Esophagus mucosa (tissue), 1 donor: ENCODE data around the gene BCL2L11. TPM values are rescaled to one million over a fixed set of nuclear protein-coding genes. Genes with fewer than 3 reads are reported as not detected.

Source experiments
- ATAC-seq: fragments of 200-7000 bp; cut with Tn5 transposase; one replicate; pipeline ENCODE4 v1.9.1; 2020
- total RNA-seq: library from RNA; stranded (reverse); gene quantifications from one replicate; pipeline ENCODE4 v1.2.4, GENCODE V29; 2023
- donor health status: DM: yes; HTN: yes; CAD: no.

BCL2L11 gene
- total RNA-seq, 1 donor from 2014 or later: 16.6 TPM

DNA sequence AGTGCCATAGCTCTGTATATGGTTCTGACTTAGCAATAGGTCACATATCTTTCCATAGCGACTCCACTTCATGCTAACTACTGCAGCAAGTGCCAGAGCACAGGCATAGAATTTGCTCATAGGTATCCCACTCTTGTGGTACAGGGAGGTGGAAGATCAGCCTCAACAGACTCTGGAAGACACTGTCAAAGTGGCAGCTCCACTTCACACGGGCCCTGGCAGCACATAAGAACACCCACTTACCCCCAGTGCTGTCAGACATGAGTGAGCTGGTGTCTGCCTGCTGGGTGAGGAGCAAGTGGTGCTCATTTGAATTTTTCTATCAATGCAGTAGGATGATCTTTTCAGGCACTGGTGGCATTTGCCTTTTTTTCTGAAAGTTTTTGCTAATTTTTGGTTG is 48.6 kb downstream of the BCL2L11 start:
- ATAC-seq: peak; percentile 4

DNA sequence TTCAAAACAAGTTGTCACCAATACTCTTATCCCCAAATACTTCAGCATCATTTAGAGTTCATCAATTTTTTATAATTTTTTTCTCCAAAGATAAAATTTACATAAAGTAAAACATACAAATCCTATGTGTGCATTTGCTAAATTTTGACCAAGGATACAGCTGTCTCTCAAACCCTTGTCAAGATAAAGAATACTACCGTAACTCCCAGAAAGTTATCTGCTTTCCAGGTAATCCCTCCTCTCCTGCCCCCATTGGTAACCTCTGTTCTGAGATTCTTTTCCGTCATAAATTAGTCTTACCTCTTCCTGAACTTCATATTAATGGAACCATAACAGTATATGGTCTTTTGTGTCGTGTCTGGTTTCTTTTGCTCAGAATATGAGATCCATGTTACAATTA is 49.2 kb downstream of the BCL2L11 start:
- no peak for ATAC-seq

DNA sequence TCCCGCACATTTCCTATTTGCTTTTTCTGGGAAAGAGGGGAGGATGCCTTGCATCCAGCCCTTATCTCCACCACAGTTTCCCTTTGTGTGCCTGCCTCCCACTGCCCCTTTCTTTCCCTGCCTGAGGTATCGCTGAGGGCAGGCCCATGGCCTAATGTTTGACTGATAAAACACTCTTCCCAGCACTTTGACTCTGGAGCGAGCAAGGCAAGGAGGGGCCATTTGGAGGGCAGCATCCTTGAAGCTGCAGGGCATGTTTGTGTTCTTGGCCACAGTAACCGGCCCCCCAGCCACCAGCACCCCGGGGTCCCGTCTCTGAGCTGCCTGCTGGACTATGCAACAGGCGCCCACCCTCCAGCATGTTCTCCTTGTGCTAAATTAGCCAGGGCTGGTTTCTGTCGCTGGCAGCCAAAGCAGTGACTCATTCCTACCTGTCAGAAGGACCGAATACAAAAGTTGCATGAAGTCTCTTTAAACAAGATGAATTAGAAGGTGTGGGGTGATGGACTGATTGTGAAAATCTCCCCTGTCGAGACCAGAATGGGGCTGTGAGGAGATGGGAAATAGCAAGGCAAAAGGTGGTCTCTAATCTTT is 50.7 kb downstream of the BCL2L11 start:
- peak; percentile 30 for ATAC-seq

DNA sequence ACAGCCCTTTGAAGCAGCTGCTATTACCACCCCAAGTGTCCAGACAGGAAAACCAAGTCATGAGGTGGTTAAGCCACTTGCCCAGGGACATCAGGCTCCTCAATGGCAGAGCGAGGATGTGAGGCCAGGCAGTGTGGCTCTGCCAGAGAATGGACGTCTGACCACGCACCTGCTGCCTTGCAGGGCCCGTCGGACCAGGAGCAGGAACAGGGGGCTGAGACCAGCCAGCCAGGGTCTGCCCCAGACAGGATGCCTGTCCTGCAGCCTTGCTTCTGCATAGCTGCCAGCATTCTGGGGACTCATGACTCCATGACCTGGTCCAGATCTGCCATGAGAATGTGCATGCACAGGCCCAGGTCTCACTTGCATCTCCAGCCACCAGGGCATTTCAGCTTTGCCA is 52.0 kb downstream of the BCL2L11 start:
- no peak for ATAC-seq

DNA sequence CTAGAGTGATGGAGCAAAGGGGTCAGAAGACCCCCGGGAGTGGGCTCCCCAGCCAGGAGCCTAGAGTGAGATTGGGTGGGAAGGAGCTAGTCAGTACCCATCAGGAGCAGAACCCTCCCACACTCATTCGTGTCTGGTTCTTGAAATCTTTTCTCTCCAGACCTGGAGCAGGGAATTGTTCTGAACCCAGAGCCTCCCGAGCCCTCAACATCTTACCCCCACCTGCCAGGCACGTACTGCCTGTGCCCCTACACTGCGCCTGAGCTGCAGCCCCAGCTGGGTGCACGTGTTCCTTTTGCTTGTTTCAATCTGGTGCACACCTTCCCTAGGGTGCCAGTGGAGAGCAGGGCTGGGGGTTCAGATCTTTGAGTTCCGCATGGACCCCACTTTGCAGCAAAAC is 52.6 kb downstream of the BCL2L11 start:
- ATAC-seq: no peak

DNA sequence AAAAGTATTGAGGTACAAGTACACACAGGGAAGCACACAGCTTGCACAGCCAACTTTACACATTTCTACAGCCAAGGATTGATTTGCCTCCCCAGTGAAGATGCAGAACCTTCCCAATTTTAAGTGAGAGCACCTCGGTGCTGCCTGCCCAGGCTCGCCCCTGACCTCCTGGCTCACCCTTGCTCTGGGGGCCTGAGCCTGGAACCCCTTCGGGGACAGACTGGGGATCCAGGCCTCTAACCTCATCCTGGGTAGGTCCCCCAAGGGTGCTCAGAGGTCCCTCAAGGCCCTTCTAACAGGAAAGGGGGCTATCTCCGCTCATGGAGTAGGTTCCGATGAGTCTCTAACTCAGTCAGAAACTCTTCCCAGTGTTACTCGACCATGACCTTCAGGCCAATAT is 53.1 kb downstream of the BCL2L11 start:
- no peak for ATAC-seq

DNA sequence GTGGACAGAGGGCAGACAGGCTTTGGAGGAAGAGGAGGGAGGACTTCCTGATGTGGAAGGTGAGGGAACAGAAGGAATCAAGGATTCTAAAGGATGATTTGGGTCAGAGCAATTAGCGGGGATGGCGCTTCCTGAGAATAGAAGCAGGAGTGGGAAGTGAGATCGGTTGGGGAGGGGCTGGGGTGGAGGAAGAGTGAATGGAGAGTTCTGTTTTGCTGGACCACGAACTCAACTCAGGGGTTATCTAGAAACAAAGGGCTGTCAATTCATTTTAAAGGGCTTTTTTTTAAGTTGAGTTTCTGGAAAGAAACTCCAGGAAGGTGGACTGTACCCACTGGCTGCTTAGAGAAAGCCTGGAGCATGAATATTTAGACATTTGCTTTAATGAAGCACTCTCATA is 54.9 kb downstream of the BCL2L11 start:
- no peak for ATAC-seq

DNA sequence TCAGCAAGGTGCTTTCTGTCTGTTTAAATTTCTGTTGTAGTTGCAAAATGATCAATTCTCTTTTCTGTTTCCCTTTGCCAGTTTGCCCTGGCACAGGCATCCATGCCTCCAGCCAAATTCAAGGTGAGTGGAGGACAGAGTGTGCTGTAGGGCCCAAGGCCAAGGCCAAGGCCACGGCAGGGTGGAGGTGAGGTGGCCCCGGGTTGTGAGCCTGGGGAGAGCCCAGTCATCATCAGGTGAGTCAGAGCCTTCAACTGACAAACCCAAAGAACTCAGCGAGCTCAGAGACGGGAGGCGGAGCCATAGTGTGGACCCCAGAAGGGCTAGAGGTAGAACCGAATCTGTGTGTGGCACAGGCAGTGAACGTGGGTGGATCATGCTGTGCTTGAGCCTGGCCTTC is 55.7 kb downstream of the BCL2L11 start:
- peak; percentile 63 for ATAC-seq

DNA sequence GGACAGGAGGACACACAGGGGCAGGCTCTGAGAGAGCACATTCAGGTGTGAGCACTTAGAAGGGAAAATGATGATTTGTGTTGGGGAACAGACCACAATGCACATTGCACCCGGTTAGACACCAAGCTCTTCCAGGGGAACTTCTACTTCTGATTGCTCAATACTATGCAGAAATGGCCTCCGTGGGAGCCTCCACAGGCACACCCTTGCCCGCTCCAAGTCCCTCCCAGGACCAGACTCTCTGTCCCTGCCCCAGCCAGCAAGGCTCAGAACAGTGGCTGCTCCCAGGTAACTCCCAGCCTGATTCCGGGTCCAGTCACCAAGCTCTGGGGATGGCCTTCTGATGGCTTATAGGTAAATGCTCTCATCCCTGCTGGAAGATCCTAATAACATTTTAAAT is 56.2 kb downstream of the BCL2L11 start:
- peak; percentile 46 for ATAC-seq

DNA sequence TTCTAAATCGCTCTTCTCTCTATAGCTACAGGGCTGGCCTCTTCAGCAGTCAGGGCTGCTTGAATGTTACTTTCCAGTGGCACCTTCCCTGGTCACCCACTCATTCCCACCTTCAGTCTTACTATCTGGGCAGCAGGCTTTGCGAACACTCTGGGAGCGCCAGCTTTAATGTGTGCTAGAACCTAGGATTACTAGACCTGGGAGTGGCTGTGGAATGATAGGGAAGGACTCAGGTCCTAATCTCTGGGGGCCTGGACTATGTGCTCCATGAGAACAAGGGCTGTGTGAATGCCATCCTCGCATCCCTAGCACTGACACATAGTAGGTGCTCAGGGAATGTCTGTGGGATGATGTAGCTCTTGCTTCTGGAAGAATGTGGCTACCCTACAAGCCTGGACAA is 57.6 kb downstream of the BCL2L11 start:
- no peak for ATAC-seq

DNA sequence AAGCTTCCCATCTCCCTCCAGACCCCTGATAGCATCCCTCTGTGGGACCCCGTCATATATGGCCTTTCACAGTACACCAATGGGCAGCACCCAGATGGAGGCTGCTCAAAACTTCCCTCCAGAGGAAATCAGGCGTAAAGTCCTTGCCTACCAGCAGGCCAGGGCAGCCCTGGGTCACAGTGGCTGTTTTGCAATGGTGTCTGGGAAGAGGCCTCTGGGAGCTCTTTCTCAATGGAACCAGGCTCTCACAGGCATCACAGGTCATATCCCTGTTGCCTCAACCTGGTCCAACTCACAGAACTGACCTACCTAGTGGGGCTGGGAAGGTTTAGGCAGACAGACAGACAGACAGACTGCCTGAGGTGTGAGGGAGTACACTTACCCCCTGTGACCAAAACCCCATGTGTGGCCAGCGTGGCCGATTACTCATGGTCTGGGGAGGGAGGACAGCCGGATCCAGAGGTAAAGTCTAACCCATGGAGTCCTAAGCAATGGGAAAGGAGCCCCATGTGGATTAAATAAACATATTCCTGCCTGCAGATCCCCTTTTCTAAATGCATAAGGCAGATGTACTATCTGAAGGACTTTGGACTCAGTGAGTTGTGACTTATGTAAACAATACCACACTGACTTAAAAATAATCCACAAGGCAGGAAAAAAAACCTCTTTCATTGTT is 58.2 kb downstream of the BCL2L11 start:
- ATAC-seq: no peak

DNA sequence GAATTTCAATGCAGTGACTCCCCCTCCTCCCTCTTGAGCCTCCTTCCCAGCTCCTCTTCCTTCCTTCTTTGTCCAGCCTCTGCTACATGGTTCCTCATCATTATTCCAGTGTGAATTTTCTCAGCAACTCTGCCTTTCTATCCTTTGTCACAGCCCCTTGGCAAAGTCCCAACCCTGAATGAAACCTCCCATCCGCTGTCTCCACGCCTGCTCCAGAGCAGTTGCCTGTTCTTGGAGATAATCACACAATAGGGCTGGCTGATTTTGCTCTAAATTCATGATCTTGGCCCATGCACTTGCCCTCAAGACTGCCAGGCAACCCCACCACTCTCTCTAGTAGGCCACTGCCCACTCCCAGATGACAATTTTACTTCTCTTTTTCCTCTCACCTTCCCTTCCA is 61.4 kb downstream of the BCL2L11 start:
- no peak for ATAC-seq

DNA sequence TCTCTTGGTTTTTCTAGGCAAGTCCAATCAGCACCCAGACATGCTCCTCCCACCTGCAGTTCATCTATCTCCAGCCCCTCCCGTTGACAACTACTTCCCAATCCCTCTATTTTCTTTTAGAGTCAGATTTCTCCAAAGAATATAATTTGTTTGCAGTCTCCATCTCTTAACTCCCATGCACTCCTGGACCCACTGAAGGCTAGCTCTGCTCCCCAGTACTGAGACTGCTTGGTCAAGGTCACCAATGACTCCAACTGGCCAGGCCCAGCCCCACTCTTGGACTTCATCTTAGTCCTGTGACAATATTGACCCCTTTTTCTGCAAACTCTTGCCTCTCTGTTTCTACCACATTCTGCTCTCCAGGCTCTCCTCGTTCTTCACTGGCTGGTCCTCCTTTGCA is 62.0 kb downstream of the BCL2L11 start:
- ATAC-seq: no peak

DNA sequence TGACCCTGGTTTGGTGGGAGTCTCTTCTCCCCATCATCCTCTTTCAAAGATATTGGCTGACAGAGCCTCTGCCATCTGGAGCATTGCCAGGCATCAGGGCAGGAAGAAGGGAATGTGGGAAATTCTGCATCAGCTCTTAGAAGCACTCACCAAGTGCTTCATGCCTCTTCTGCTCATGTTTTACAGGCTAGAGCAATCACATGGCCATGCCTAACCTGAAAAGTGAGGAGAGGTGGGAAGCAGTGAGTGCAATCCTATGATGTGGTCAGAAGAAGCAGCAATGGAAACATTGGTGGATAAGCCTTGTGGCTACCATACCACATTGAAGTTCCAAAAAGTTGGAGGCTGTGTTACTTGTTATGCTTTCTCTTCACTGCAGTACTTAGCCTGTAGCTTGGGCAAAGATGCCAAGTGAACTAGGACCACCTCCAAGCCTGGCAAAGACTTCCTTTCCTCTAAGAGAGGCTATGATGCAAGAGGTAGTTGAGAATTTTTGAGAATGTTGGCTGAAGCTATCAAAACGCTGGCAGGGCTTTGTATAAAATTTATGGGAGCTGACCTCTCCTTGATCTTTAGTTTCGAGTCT is 64.1 kb downstream of the BCL2L11 start:
- ATAC-seq: no peak

DNA sequence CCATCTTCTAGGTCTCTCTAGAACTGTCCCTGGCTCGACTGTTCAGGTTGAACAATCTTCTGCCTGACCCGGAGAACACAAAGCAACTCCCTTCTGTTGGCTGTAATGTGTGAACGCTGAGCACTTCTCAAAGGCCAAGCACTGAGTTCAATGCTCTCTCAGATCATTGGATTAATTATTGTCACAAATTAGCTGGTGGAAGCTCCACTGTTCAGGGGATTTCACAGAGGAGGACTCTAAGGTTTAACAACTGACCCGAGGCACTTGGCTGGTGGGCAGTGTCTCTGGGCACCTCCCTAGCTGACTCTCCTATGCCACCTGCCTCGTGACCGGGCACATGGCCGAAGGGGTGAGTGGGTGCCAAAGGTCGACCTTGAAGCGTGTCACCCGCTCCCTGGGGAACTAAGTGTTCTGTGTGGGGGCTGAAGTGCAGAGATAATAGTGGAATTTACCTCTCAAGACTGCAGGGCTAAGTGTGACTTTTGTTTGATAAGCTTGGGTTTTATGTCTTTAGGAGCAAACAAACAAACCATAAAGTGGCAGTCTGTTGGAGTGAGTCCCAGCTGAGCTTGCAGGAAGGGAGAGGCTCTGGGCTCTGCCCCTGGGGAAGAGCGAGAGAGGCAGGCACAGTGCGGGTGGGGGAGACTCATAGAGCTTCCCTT is 64.8 kb downstream of the BCL2L11 start:
- no peak for ATAC-seq

DNA sequence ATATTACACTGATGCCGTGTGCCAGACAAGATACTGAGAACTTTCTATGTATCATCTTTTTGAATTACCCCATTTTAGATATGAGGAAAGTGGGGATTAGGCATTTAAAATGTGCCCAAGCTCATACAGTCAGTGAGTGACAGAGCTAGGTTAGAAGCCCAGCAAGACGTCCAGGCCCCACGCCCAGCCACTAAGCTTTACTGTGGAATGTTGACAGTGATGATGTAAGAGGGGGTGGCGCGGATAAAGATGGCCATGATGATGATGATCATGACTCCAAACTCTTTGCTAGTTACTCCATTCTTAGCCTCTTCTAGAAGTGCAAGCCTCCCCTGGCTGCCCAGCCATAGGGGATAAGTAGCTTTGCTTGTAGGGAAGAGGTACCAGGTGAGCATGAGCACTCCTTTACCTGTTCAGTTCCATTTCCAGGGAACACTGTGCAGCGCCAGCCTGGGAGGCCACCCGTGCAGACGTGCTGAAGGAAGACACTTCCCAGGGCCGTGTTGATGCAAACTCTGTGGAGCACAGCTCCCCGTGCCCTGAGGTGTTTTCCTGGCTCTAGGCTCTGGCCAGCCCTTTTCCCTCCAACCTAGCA is 65.5 kb downstream of the BCL2L11 start:
- ATAC-seq: peak; percentile 54

DNA sequence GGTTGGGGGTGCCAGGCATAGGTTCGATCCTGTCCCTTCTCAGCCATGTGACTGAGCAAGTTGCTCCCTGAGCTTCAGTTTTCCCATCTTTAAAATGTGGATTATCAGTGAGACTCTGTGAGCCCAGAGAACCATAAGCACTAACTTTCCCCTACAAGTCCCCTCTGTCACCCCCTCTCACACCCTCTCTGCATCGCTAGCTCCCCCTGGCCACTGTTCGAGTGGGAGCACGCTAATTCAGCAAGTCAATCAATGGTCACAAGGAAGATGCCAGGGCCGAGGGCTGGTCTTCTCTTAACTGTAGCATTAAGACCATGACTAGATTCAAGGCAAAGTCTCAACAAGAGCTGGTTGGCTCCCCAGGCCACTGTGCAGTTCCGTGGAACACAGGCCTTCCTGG is 66.2 kb downstream of the BCL2L11 start:
- ATAC-seq: no peak

DNA sequence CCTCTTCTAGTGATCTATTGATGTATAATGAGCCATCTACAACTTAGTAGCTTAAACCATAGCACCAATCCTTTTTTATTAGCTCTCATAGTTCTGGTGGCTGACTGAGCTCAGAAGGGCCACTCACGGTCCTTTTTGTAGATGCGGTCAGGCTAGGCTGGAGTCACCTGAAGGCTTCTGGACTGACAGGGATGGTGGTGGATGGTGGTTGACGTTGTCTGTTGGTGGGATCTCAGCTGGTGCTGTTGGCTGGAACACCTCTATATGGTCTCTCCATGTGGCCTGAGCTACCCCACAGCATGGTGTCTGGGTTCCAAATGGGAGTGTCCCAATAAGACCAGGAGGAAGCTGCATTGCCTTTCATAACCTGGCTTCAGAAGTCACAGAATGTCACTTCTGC is 68.0 kb downstream of the BCL2L11 start:
- ATAC-seq: no peak

DNA sequence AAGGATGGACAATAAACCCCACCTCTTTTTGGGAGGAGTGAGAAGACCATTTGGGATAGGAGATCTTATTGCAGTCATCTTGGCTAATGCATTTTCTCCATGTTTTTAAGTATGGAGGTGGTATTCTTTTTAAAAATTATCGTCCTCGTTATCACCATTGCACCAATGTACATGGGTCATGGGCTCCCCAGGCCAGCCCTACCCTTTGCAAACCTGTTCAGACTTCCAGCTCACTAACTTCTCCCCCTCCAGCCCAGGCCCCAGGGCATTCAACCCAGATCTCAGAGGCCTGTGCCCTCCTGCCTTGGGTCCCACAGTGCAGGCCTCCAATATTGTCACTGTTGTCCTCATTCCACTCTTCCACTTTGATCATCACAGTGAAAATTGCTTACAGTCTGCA is 68.4 kb downstream of the BCL2L11 start:
- no peak for ATAC-seq

DNA sequence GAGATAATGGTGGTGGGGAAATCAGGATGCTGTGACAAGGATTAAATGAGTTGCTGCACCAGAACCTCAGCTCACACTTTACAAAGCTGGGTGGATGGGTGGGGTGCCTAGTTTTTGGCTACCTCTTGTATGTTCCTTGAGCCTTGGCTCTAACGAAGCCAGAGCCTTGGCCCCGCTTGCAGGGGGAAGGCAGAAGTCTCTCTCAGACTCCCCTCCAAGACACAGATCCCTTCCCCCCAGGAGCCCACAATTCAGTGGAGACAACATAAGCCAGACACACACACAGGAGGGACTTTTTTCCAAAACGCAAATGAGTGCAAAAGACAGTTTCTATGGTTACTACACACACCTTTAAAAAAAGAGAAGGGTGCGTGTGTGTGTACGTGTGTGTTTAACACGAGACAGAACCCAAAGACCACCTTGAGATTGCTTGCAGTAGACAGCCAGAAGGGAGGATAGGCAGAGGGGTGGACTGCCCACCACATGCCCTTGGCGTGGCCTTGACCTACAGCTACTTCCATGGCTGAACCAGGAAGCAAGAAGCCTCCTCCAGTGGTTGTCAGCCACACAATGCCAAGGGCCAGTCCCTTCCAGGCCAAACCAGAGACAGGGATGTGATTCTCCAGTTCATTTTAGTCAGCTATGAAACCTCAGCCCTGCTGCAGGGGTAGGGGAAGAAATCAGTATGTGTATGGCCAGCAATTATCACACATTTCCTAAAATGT is 70.3 kb downstream of the BCL2L11 start:
- no peak for ATAC-seq

DNA sequence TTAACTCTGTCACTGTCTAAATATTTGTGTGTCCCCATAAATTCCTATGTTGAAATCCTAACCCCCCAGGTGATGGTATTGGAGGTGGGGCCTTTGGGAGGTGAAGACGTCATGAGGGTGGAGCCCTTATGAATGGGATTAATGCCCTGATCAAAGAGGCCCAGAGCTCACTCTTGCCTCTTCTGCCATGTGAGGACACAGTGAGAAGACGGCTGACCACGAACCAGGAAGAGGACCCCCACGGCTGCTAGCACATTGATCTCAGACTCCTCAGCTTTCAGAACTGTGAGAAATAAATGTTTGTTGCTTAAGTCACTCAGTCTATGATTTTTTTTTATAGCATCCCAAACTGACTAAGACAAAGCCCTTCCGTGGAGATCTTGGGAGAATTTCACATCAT is 71.2 kb downstream of the BCL2L11 start:
- ATAC-seq: no peak

DNA sequence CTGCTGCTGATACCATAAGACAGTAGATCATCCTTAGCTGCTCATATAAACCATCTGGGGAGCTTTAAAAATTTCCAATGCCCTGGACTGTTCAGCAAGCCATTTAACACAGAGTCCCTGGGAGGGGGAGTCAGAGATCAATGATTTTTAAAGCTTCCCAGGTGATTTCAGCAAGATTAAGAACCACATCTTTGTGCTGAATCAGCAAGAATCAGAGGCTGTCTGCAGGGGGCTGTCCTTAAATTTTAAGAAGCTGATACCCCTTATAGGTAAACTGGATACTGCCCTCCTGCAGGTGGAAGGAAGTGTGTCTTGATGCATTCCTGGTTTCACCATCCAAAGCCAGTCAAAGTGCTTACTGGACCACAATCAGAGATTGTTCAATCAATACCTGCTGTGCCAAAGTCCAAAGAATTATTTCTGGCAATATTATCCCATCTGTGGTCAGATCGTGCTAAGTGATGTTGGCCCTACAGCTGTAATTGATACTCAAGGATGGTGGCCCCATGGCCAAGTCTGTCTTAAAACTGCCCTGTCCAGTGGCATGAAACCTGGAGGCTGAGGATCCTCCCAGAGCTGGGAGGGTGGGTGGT is 72.2 kb downstream of the BCL2L11 start:
- no peak for ATAC-seq
